Thyroid gland (tissue), 4 donors: ENCODE results near the gene ITGA2B.

ENCODE experiments used
- CTCF ChIP-seq, 6 experiments: fragments of 200-600 bp in 3 of 6; fragments of 450-650 bp in 3 of 6; sonication (generic) in 3 of 6; IDR thresholded peaks; one replicate each; pipeline ENCODE4 v1.5.1; 2016 to 2019; ENCODE audit warnings: antibody characterized with exemption in 6 of 6, mild to moderate bottlenecking in 2 of 6, inconsistent platforms in 1 of 6, moderate library complexity in 1 of 6
- POLR2A ChIP-seq, 2 donors: fragments of 450-650 bp; IDR thresholded peaks; one replicate each; pipeline ENCODE4 v1.6.1; 2017; ENCODE audit warnings: antibody characterized with exemption in 2 of 2, mild to moderate bottlenecking in 2 of 2, moderate library complexity in 1 of 2

GRCh38 chr17:44343510-44344209 lies 45.8 kb downstream of the ITGA2B start:
- TF ChIP-seq CTCF (IDR thresholded peaks at IDR 0.05) (no peak), POLR2A (IDR thresholded peaks at IDR 0.05) (no peak)
